GM21423 (cell line): ENCODE results near the gene QRSL1.
"Not testable (repeated sequence)": the region's sequence is repeated elsewhere in the genome, so short reads cannot be mapped to it uniquely, and the experiment has no call there.

Experiments used
- ATAC-seq: cut with Tn5 transposase; IDR thresholded peaks from one replicate; pipeline ENCODE4 v1.9.1; 2021; ENCODE audit warnings: mild to moderate bottlenecking, moderate library complexity; ENCODE audit not compliant: unreplicated experiment

The QRSL1 gene

GRCh38 chr6:106620931-106621672 is 8.3 kb upstream of the QRSL1 start:
- no peak for ATAC-seq

GRCh38 chr6:106622412-106622811 is 7.0 kb upstream of the QRSL1 start:
- no peak for ATAC-seq

GRCh38 chr6:106623039-106623438 is 6.3 kb upstream of the QRSL1 start:
- ATAC-seq: no peak

GRCh38 chr6:106626485-106626884 is 2.9 kb upstream of the QRSL1 start:
- peak; percentile 34 for ATAC-seq

GRCh38 chr6:106627760-106628159 is 1.6 kb upstream of the QRSL1 start:
- not testable (repeated sequence) for ATAC-seq

- peak; percentile 3 for ATAC-seq
These were observed 698 bp upstream of the QRSL1 start for GRCh38 chr6:106628658-106629102.

GRCh38 chr6:106629859-106630163 is 433 bp downstream of the QRSL1 start:
- ATAC-seq: no peak

- ATAC-seq: no peak
These were observed 988 bp downstream of the QRSL1 start for GRCh38 chr6:106630366-106630765.

- ATAC-seq: no peak
These were observed 2.0 kb downstream of the QRSL1 start for GRCh38 chr6:106631346-106631745.

GRCh38 chr6:106634565-106634964 is 5.2 kb downstream of the QRSL1 start:
- no peak for ATAC-seq

GRCh38 chr6:106637051-106637716 is 7.8 kb downstream of the QRSL1 start:
- ATAC-seq: peak; percentile 21

GRCh38 chr6:106637717-106638341 is 8.5 kb downstream of the QRSL1 start:
- peak; percentile 78 for ATAC-seq

- no peak for ATAC-seq
These were observed 10.4 kb downstream of the QRSL1 start for GRCh38 chr6:106639812-106640211.

- no peak for ATAC-seq
These were observed 13.1 kb downstream of the QRSL1 start for GRCh38 chr6:106642476-106642875.

GRCh38 chr6:106643061-106643460 is 13.7 kb downstream of the QRSL1 start:
- ATAC-seq: no peak

- ATAC-seq: peak; percentile 88
These were observed 19.4 kb downstream of the QRSL1 start for GRCh38 chr6:106648651-106649308.

- ATAC-seq: no peak
These were observed 29.1 kb downstream of the QRSL1 start for GRCh38 chr6:106658469-106658868.

GRCh38 chr6:106659859-106660258 is 30.5 kb downstream of the QRSL1 start:
- no peak for ATAC-seq

GRCh38 chr6:106662458-106662857 is 33.1 kb downstream of the QRSL1 start:
- ATAC-seq: no peak

GRCh38 chr6:106666282-106667021 is 37.1 kb downstream of the QRSL1 start:
- peak; percentile 99 for ATAC-seq

- ATAC-seq: peak; percentile 12
These were observed 37.6 kb downstream of the QRSL1 start for GRCh38 chr6:106667022-106667402.
